Activated naive CD4-positive, alpha-beta T cell treated with anti-CD3 and anti-CD28 coated beads for 36 hours (primary cell): ENCODE results near the gene DNM1. TPM values are rescaled to one million over a fixed set of nuclear protein-coding genes. Genes with fewer than 3 reads are reported as not detected.
"Not testable (repeated sequence)": the region's sequence is repeated elsewhere in the genome, so short reads cannot be mapped to it uniquely, and the experiment has no call there.

Source experiments
- CTCF ChIA-PET: fragments of 350-600 bp; sonication (Branson Sonifier 250); formaldehyde crosslinking; loops from one replicate; lab custom pipeline; 2021; ENCODE audit warnings: antibody characterized with exemption; lab: Charles Lee
- DNase-seq: peaks from one replicate; pipeline ENCODE4 v3.0.0-alpha.2; 2020
- H3K27ac Mint-ChIP-seq: one replicate; pipeline ENCODE4 v1.8.0; 2021; ENCODE audit warnings: mild to moderate bottlenecking, mixed read lengths
- H3K27me3 Mint-ChIP-seq: one replicate; pipeline ENCODE4 v1.8.0; 2021; ENCODE audit warnings: low read depth, mixed read lengths
- H3K36me3 Mint-ChIP-seq: one replicate; pipeline ENCODE4 v1.8.0; 2021; ENCODE audit warnings: low read depth, mixed read lengths
- H3K4me1 Mint-ChIP-seq: one replicate; pipeline ENCODE4 v1.8.0; 2021; ENCODE audit warnings: low read depth, mixed read lengths
- H3K4me3 Mint-ChIP-seq: one replicate; pipeline ENCODE4 v1.8.0; 2021; ENCODE audit warnings: mild to moderate bottlenecking, moderate library complexity, mixed read lengths
- H3K9me3 Mint-ChIP-seq: one replicate; pipeline ENCODE4 v1.8.0; 2021; ENCODE audit warnings: mixed read lengths
- intact Hi-C: fragments of 100-400 bp; cut with micrococcal nuclease; formaldehyde crosslinking; loops from one replicate; pipeline ENCODE4 v1.15.1; 2023
- total RNA-seq, 2 experiments: library from RNA; stranded (reverse); gene quantifications; one replicate each; pipeline ENCODE4 v1.2.3, GENCODE V29; 2021

The DNM1 gene
- total RNA-seq, 2 experiments from 2014 or later = 0.07 to 0.77 TPM

DNA sequence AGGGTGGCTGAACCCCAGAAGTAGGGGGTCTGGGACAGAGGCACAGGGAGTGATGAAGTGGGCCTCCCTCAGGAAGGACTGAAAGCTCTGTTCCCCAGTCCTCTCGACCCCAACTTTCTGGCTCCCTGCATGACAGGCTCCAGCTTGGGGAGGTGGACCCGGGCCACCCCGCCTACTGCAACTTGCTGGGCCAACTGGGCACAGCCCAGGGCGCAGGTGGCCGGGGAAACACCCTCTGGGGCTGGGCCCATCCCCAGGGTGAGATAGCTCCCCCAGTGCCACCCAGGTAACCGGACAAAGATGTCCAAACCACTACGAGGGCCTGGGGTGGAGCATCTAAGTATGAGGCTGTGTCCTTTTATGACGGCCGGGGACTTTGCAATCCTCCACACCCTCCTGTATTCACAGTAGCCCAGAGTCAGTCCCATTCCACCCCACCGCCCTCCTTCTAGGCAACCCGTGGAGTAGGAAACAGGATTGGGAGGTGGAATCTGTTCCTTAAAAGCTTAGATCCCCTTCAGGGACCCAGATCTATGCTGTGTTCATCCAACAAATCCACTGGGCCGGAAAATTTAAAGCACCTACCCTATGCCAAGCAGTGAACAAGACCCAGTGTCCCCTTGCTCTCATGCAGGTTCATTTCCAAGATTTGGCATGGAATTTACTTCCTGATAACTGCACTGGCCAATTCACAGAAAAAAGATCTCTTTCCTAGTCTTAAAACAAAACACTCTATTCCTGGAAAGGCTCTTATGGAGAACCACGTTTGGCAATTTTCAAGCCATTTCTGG lies 19.9 kb downstream of the DNM1 start:
- DNase-seq = no peak
- intact Hi-C loops = no loop called here
- CTCF ChIA-PET = no interaction called here

DNA sequence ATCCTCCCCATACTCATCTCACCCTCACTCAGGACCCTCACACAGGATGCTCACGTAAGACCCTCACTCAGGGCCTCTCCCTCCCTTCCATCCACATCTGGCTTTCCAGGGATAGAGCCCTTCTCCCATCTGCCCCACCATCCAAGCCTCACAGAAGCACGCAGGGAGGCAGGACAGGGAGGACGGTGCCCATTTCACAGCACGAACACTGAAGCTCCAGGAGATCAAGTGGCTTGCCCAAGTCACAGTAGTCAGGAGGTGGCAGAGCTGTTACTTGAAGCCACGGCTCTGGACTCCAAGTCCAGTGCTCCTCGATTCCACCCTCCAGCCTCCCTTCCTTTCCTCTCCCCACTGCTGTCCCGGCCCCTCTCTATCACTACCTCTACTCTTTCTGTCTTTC lies 21.7 kb downstream of the DNM1 start:
- H3K9me3 Mint-ChIP-seq = no peaks in the 10 kb centered on the region
- no peak for DNase-seq
- intact Hi-C loops = no loop called here
- H3K27me3 Mint-ChIP-seq = no peaks in the 10 kb centered on the region
- H3K4me1 Mint-ChIP-seq = no peaks in the 10 kb centered on the region
- CTCF ChIA-PET = no interaction called here
- H3K27ac Mint-ChIP-seq = no peak overlapping the region
- H3K4me3 Mint-ChIP-seq = no peak overlapping the region
- H3K36me3 Mint-ChIP-seq = no peaks in the 10 kb centered on the region

More for the DNA sequence above, 19.9 kb downstream of the DNM1 start:
- H3K27ac Mint-ChIP-seq = no peak overlapping the region
- no peaks in the 10 kb centered on the region for H3K9me3 Mint-ChIP-seq
- H3K36me3 Mint-ChIP-seq = no peaks in the 10 kb centered on the region
- no peaks in the 10 kb centered on the region for H3K27me3 Mint-ChIP-seq
- H3K4me1 Mint-ChIP-seq = peaks cover 10% of the 10 kb centered on the region
- H3K4me3 Mint-ChIP-seq = no peak overlapping the region

DNA sequence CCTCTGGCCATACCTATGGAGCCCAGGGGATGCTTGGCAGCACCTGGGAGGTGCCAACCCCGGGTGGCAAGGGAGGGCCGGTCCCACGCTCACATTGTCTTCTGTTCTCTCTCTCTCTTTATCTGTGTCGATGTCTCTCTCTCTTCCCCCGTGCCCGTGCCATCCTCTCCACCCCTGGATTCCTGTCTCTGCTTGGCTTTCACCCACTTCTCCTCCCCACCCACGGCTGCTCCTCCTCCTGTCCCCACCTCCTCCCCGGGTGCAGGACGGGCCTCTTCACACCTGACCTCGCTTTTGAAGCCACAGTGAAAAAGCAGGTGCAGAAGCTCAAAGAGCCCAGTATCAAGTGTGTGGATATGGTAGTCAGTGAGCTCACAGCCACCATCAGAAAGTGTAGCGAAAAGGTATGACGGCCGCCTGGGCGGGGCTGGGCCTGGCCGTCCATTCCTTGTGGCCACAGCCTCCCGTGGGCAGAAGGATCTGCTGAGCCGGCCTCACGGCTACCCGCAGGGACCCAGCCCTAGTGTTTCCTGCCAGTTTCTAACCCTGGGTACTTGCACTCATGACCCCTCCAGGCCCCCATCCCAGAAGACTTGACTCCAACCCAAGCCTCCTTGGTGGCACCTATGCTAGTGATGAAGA lies 22.7 kb downstream of the DNM1 start:
- Mint-ChIP-seq H3K27ac (no peak overlapping the region), H3K9me3 (no peaks in the 10 kb centered on the region), H3K4me1 (no peaks in the 10 kb centered on the region), H3K36me3 (no peaks in the 10 kb centered on the region), H3K4me3 (no peak overlapping the region), H3K27me3 (no peaks in the 10 kb centered on the region)
- intact Hi-C loops = no loop called here
- CTCF ChIA-PET = no interaction called here
- no peak for DNase-seq

- CTCF ChIA-PET = no interaction called here
- Mint-ChIP-seq H3K9me3 (no peaks in the 10 kb centered on the region), H3K4me3 (no peak overlapping the region), H3K27ac (no peak overlapping the region), H3K4me1 (no peaks in the 10 kb centered on the region), H3K27me3 (no peaks in the 10 kb centered on the region), H3K36me3 (no peaks in the 10 kb centered on the region)
- intact Hi-C loops = no loop called here
- DNase-seq = no peak
Observed at GRCh38 chr9:128226412-128226801, 23.2 kb downstream of the DNM1 start.

DNA sequence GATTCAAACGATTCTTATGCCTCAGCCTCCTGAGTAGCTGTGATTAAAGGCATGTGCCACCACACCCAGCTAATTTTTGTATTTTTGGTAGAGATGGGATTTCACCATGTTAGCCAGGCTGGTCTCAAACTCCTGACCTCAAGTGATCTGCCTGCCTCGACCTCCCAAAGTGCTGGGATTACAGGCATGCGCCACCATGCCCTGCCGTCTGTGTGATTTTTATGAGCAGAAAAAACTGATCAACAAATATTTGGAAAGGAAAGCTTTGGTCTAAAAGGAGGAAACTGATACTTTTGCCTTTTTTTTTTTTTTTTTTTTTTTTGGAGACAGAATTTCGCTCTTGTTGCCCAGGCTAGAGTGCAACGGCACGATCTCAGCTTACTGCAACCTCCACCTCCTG lies 27.7 kb downstream of the DNM1 start:
- H3K27me3 Mint-ChIP-seq, H3K27ac Mint-ChIP-seq, DNase-seq, H3K4me3 Mint-ChIP-seq, H3K9me3 Mint-ChIP-seq, H3K4me1 Mint-ChIP-seq, H3K36me3 Mint-ChIP-seq, intact Hi-C loops, CTCF ChIA-PET: not testable (repeated sequence)

- Mint-ChIP-seq H3K9me3 (no peaks in the 10 kb centered on the region), H3K4me1 (no peaks in the 10 kb centered on the region), H3K36me3 (no peaks in the 10 kb centered on the region), H3K27me3 (no peaks in the 10 kb centered on the region), H3K4me3 (no peak overlapping the region), H3K27ac (no peak overlapping the region)
- no peak for DNase-seq
- CTCF ChIA-PET = no interaction called here
- intact Hi-C loops = no loop called here
Observed at GRCh38 chr9:128231638-128232527, 28.7 kb downstream of the DNM1 start.

GRCh38 chr9:128232528-128233428 lies 29.6 kb downstream of the DNM1 start:
- H3K27ac Mint-ChIP-seq = no peak overlapping the region
- DNase-seq = no peak
- intact Hi-C loops = no loop called here
- CTCF ChIA-PET = no interaction called here
- H3K9me3 Mint-ChIP-seq = no peaks in the 10 kb centered on the region
- H3K27me3 Mint-ChIP-seq = no peaks in the 10 kb centered on the region
- H3K4me1 Mint-ChIP-seq = no peaks in the 10 kb centered on the region
- H3K4me3 Mint-ChIP-seq = no peak overlapping the region
- no peaks in the 10 kb centered on the region for H3K36me3 Mint-ChIP-seq

- DNase-seq = no peak
- H3K36me3 Mint-ChIP-seq = no peaks in the 10 kb centered on the region
- H3K27me3 Mint-ChIP-seq = no peaks in the 10 kb centered on the region
- no peak overlapping the region for H3K4me3 Mint-ChIP-seq
- CTCF ChIA-PET = no interaction called here
- no peak overlapping the region for H3K27ac Mint-ChIP-seq
- intact Hi-C loops = no loop called here
- H3K4me1 Mint-ChIP-seq = no peaks in the 10 kb centered on the region
- H3K9me3 Mint-ChIP-seq = no peaks in the 10 kb centered on the region
Observed at GRCh38 chr9:128233817-128234406, 30.7 kb downstream of the DNM1 start.

GRCh38 chr9:128242124-128242523 lies 38.9 kb downstream of the DNM1 start:
- Mint-ChIP-seq H3K9me3 (no peaks in the 10 kb centered on the region), H3K4me1 (peaks cover 6% of the 10 kb centered on the region), H3K27ac (no peak overlapping the region), H3K36me3 (no peaks in the 10 kb centered on the region), H3K4me3 (no peak overlapping the region), H3K27me3 (peaks cover 14% of the 10 kb centered on the region)
- DNase-seq = no peak
- intact Hi-C loops = no loop called here
- CTCF ChIA-PET = interaction anchor here (2.2 kb wide), 1 partner anchor 13 kb away, joined by 6 read pairs; no protein-coding TSS in a partner anchor

DNA sequence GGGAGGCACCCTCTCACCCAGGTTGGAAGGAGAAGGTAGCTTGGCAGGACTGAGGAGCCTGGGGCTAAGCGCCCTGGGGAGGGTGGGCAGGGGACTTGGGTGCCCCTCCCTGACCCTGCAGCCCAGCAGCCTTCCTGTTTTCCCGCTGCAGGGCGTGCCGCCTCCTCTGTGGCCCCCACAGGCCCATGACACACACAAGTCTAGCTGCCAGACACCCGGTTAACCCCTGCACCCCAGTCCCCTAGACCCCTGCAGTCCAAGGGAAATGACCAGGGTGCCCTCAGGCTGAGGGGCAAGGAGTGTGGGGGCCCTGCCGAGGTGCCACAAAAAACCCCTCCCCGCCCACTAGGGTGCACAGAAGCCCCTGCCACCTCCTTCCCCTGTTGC lies 39.6 kb downstream of the DNM1 start:
- peaks cover 6% of the 10 kb centered on the region for H3K4me1 Mint-ChIP-seq
- no peaks in the 10 kb centered on the region for H3K36me3 Mint-ChIP-seq
- intact Hi-C loops = no loop called here
- CTCF ChIA-PET = no interaction called here
- H3K4me3 Mint-ChIP-seq = no peak overlapping the region
- no peak overlapping the region for H3K27ac Mint-ChIP-seq
- peaks cover 14% of the 10 kb centered on the region for H3K27me3 Mint-ChIP-seq
- H3K9me3 Mint-ChIP-seq = no peaks in the 10 kb centered on the region
- no peak for DNase-seq

GRCh38 chr9:128243215-128244018 lies 40.2 kb downstream of the DNM1 start:
- Mint-ChIP-seq H3K36me3 (no peaks in the 10 kb centered on the region), H3K27me3 (peaks cover 14% of the 10 kb centered on the region), H3K4me1 (peaks cover 6% of the 10 kb centered on the region), H3K9me3 (no peaks in the 10 kb centered on the region), H3K27ac (no peak overlapping the region), H3K4me3 (no peak overlapping the region)
- CTCF ChIA-PET = no interaction called here
- DNase-seq = no peak
- intact Hi-C loops = no loop called here
